ENCODE results near the gene SLAMF9. TPM values are rescaled to one million over a fixed set of nuclear protein-coding genes. Genes with fewer than 3 reads are reported as not detected.

The SLAMF9 gene
- total RNA-seq = not detected in 2 replicates
- polyA plus RNA-seq = not detected in 2 replicates
- polyA plus RNA-seq (2011; cell fraction: cytosol; rRNA removed) = not detected in 2 replicates
- not detected in 2 replicates for polyA plus RNA-seq (2011; cell fraction: nucleus; rRNA removed)
- not detected in 2 replicates for polyA plus RNA-seq (2012)
- polyA minus RNA-seq = not detected in 2 replicates
- polyA minus RNA-seq (2011; cell fraction: cytosol; rRNA and poly(A)+ RNA removed) = not detected
- polyA minus RNA-seq (2011; cell fraction: nucleus; rRNA and poly(A)+ RNA removed) = not detected in 2 replicates
- not detected for Bru-seq, nascent RNA
- not detected for BruChase-seq, experiment 1, labeled RNA remaining after a 6-hour chase
- BruChase-seq, experiment 2, labeled RNA remaining after a 2-hour chase = not detected
- long read RNA-seq = 0 reads

DNA sequence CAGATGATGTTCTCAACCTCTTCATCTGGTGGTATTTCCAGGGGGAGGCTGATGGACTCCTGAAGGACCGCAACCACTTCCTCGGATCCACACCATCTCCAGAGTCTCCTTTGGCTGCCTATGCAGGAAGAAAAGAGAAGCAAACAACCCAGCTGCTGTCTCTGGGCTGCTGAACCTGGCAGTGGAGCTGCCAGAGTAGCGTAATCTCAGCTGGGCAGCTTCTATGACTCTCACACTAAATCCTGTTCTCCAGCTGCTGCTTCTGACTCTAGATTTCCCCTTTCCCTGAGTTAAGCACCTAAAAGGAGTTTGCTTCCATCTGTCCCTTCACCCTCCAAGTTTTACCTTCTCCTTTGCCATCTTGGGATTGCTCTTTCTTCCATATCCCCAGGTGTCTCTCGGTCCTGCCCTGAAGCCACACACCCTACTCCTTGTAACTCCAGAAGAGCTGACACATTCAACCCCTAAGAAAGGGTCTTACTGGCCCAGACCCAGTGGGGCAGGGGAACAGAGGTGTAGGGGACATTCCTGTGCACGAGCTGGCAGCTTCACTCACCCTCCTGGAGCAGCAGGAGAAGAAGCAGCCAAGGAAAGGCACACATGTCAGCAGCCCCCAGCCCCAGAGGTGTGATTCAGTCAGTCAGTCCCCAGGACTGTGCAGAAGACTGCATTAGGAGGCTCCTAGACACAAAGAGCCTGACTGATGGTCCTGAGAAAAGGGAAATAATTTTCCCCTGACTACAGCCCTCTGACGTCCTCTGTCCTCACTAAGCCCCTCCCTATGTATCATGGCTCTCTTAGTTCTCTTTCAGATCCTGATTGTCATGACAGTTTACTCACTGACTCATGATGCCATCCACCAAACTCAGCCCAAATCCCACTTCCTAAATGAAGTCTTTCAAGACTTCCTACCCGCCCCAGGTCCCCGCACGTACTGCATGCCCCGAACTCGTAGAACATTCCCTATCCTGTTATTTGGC lies at the start of gene SLAMF9:
SLAMF9 (minus strand) TSS at position 702 of the 980 bp plus-strand sequence; CDS start at position 602, 100 bp downstream.
- CTCF ChIA-PET = interaction anchor here (1.0 to 1.4 kb wide), 3 partner anchors 33 to 54 kb away, joined by 3 to 5 read pairs (median 3); no protein-coding TSS in a partner anchor
- Histone ChIP-seq H3K9me3 (replicated peaks; ENCODE audit: control insufficient read depth, insufficient read depth, low read length) (no peaks in the 10 kb centered on the region), H4K20me1 (replicated peaks; ENCODE audit: control insufficient read depth, extremely low read depth, insufficient read depth, low read length) (no peaks in the 10 kb centered on the region), H3K4me1 (ENCODE audit: control insufficient read depth, extremely low read depth, insufficient read depth, low read length) (no peaks in the 10 kb centered on the region), H3K4me2 (ENCODE audit: insufficient read depth, low read length) (no peak within 1 kb of the TSS), H3K27me3 (ENCODE audit: control insufficient read depth in 2 of 2, insufficient read depth in 2 of 2, low read length in 2 of 2) (peaks cover 20 to 25% of the 10 kb centered on the region in 2 experiments), H3K36me3 (ENCODE audit: control insufficient read depth in 2 of 2, extremely low read depth in 1 of 2, insufficient read depth in 2 of 2, low read length in 2 of 2) (no peaks in the 10 kb centered on the region), H3K9ac (replicated peaks; ENCODE audit: extremely low read depth, insufficient read depth, low read length) (no peak within 1 kb of the TSS), H3K27ac (ENCODE audit: insufficient read depth, low read depth, low read length) (no peak within 1 kb of the TSS), H3K4me3 (replicated peaks in 1 of 3; ENCODE audit: insufficient read depth in 1 of 3, low read depth in 1 of 3, low read length in 3 of 3) (no peak within 1 kb of the TSS), H3K79me2 (ENCODE audit: control insufficient read depth, insufficient read depth, low read length) (no peaks in the 10 kb centered on the region), H3K9me1 (replicated peaks; ENCODE audit: control insufficient read depth, extremely low read depth, insufficient read depth, low read length) (no peaks in the 10 kb centered on the region), H2AFZ (ENCODE audit: low read depth, low read length) (no peak within 1 kb of the TSS)
- FAIRE-seq = no peak
- intact Hi-C loops (cut with micrococcal nuclease) = no loop called here
- BruUV-seq (replicated peaks) = no TSS peak
- dilution Hi-C loops (cut with MboI; ENCODE audit: extremely low pct_ligation_motif_present, low sequenced_read_pairs) = no loop called here
- DNase-seq (ENCODE audit: low read depth, low spot score) = no peak
- TF ChIP-seq EZH2 (IDR thresholded peaks at IDR 0.05; ENCODE audit: borderline replicate concordance, low read depth, low read length, severe bottlenecking) = no peak
- no peak for TF ChIP-seq FOS (IDR thresholded peaks at IDR 0.05; ENCODE audit: borderline replicate concordance, insufficient read depth, low read length)
- no peak for TF ChIP-seq JUN (IDR thresholded peaks at IDR 0.05; ENCODE audit: borderline replicate concordance, insufficient read depth, insufficient read length, low read depth)
- no peak for TF ChIP-seq POLR2A (IDR thresholded peaks at IDR 0.05; ENCODE audit: low read depth, low read length)
- no peak for TF ChIP-seq MYC (IDR thresholded peaks at IDR 0.05; ENCODE audit: low read depth, low read length)
- no peak for TF ChIP-seq POLR2AphosphoS5 (IDR thresholded peaks at IDR 0.05; ENCODE audit: insufficient read depth, low read depth, low read length)
- TF ChIP-seq, protein P1, sequence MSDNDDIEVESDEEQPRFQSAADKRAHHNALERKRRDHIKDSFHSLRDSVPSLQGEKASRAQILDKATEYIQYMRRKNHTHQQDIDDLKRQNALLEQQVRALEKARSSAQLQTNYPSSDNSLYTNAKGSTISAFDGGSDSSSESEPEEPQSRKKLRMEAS (IDR thresholded peaks at IDR 0.05; ENCODE audit: insufficient read depth, insufficient read length) = no peak
- TF ChIP-seq, protein P2, sequence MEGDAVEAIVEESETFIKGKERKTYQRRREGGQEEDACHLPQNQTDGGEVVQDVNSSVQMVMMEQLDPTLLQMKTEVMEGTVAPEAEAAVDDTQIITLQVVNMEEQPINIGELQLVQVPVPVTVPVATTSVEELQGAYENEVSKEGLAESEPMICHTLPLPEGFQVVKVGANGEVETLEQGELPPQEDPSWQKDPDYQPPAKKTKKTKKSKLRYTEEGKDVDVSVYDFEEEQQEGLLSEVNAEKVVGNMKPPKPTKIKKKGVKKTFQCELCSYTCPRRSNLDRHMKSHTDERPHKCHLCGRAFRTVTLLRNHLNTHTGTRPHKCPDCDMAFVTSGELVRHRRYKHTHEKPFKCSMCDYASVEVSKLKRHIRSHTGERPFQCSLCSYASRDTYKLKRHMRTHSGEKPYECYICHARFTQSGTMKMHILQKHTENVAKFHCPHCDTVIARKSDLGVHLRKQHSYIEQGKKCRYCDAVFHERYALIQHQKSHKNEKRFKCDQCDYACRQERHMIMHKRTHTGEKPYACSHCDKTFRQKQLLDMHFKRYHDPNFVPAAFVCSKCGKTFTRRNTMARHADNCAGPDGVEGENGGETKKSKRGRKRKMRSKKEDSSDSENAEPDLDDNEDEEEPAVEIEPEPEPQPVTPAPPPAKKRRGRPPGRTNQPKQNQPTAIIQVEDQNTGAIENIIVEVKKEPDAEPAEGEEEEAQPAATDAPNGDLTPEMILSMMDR (IDR thresholded peaks at IDR 0.05; ENCODE audit: extremely low read depth in 1 of 2, insufficient read depth in 1 of 2, low read depth in 1 of 2, low read length in 2 of 2) = no peak
- no peak for TF ChIP-seq GATA2 (IDR thresholded peaks at IDR 0.05; ENCODE audit: insufficient read depth, insufficient read length, low read depth, low read length)
- POLR2A ChIA-PET = no interaction called here

All from endothelial cell of umbilical vein (primary cell).